Hematopoietic multipotent progenitor cell (in vitro differentiated cells): ENCODE results near the gene OXA1L. TPM values are rescaled to one million over a fixed set of nuclear protein-coding genes. Genes with fewer than 3 reads are reported as not detected.
"Not testable (repeated sequence)": the region's sequence is repeated elsewhere in the genome, so short reads cannot be mapped to it uniquely, and the experiment has no call there.

Experiments used
- DNase-seq, 3 donors: peaks; one replicate each; pipeline ENCODE4 v3.0.0-alpha.2; 2011 to 2015; ENCODE audit warnings: low read depth in 2 of 3, low spot score in 2 of 3
- total RNA-seq: library from RNA; depleted of rRNA; stranded (reverse); fragments of >200 nt; gene quantifications from one replicate; pipeline ENCODE4 v1.2.3, GENCODE V29; 2012

The OXA1L gene
- total RNA-seq, 1 donor = 138 TPM

DNA sequence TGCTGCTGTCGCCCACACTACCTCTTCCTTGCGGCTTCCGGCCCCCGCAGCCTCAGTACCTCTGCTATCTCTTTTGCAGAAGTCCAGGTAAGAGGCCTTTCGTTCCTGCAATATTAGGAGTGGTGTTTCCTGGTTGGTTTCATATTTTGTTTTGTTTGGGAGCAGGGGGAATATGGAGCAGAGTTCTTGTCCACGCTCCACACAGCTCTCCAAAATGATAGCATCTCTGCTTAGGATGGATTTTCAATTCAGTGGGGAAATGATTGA is 768 bp downstream of the OXA1L start:
- no peak for DNase-seq

DNA sequence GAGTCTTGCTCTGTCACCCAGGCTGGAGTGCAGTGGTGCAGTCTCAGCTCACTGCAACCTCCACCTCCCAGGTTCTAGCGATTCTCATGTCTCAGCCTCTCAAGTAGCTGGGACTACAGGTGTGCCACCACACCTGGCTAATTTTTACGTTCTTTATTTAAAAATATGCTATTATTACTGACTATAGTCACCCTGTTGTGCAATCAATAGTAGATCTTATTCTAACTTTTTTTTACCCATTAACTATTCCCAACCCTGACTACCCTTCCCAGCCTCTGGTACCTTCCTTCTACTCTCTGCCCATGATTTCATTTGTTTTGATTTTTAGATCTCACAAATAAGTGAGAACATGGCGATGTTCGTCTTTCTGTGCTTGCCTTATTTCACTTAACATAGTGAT is 2.5 kb downstream of the OXA1L start:
- DNase-seq = no peak

DNA sequence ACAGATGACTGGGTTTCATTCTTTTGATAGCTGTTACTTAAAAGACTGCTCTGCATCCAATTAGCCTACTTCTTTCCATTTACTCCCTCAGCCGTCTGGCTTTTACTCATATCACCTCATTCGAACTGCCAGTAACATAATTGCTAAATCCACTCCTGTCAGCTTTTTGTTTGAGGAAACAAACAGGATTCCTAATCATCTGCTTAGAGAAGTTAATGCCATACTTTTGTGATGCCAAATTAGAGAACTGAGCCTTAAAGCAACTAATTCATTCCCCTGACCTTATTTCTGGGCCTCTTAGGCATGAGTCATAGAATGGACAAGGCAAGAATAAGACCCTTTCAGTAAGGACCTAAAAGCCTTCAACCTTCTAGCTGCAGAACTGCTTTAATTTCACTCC is 2.9 kb downstream of the OXA1L start:
- DNase-seq = no peak

DNA sequence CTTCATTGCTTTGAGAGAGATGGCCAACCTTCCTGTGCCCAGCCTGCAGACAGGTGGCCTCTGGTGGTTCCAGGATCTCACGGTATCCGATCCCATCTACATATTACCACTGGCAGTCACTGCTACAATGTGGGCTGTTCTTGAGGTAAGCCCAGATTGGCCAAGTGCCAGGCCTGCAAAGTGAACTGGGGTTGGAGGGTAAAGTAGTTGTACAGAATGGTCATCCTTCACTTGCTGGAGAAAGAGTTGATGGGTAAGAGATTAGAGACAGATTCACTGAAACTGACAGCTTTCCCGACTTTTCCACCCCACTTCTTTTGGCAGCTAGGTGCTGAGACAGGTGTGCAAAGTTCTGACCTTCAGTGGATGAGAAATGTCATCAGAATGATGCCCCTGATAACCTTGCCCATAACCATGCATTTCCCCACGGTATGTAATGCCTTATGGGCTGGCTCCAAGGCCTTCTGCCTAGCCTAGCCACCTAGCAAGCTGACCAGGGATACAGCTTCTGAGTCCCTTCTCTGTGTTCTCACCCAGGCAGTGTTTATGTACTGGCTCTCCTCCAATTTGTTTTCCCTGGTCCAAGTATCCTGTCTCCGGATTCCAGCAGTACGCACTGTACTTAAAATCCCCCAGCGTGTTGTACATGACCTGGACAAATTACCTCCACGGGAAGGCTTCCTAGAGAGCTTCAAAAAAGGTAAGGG is 4.1 kb downstream of the OXA1L start:
- no peak for DNase-seq

DNA sequence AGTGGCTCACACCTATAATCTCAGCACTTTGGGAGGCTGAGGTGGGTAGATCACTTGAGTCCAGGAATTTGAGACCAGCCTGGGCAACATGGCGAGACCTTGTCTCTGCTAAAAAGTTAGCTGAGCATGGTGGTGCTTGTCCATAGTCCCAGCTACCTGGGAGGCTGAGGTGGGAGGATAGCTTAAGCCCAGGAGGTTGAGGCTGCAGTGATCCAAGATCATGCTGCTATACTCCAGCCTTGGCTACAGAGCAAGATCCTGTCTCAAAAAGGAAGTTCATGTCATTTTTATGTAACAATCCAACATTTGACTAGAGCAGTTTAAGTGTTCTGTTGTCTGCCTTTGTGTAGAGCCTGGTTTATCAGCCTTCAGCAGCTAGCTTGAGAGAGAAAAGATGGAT is 6.2 kb downstream of the OXA1L start:
- DNase-seq = no peak

- DNase-seq = no peak
Measured at GRCh38 chr14:22773162-22774010, 6.9 kb downstream of the OXA1L start.

- DNase-seq = no peak
Measured at GRCh38 chr14:22774011-22774706, 7.7 kb downstream of the OXA1L start.

- no peak for DNase-seq
Measured at GRCh38 chr14:22776215-22776614, 9.7 kb downstream of the OXA1L start.

GRCh38 chr14:22776849-22777248 is 10.4 kb downstream of the OXA1L start:
- not testable (repeated sequence) for DNase-seq

- DNase-seq = no peak
Measured at GRCh38 chr14:22778084-22778483, 11.6 kb downstream of the OXA1L start.

GRCh38 chr14:22780105-22780679 is 13.7 kb downstream of the OXA1L start:
- no peak for DNase-seq

DNA sequence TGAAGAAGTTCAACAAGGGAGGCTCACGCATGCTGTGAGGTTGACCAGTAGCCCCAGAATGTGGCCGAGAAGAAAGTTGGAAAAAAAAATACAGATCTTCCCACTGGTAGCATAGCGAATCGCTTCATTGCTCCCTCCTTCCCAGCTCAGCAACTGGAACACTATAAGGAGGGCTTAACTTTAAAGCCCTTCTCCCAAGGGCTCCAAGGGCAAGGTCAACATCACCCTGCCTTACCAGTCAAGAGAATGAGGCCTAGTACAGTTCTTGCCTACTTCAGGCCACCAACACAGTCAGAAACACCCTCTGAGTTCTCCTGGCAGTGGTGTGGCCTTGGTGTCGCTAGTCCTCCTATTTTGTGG is 14.4 kb downstream of the OXA1L start:
- DNase-seq = no peak

GRCh38 chr14:22781301-22781991 is 15.0 kb downstream of the OXA1L start:
- DNase-seq = no peak

DNA sequence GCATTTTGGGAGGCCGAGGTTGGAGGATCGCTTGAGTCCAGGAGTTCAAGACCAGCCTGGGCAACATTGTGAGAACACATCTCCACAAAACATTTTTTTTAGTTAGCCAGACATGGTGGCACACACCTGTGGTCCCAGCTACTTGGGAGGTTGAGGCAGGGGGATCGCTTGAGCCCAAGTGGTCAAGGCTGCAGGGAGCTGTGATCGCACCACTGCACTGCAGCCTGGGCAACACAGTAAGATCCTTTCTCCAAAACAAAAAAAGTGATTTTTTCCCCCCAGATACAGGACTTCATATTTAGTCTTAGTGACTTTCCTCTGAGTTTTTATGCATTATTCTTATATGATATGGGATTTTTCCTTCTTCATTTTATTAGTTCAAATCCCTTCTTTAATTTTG is 20.2 kb downstream of the OXA1L start:
- no peak for DNase-seq

- DNase-seq = no peak
Measured at GRCh38 chr14:22791301-22791700, 24.8 kb downstream of the OXA1L start.

- DNase-seq = no peak
Measured at GRCh38 chr14:22792158-22792557, 25.7 kb downstream of the OXA1L start.

- DNase-seq = not testable (repeated sequence)
Measured at GRCh38 chr14:22793550-22793949, 27.1 kb downstream of the OXA1L start.

- no peak for DNase-seq
Measured at GRCh38 chr14:22793976-22794375, 27.5 kb downstream of the OXA1L start.

DNA sequence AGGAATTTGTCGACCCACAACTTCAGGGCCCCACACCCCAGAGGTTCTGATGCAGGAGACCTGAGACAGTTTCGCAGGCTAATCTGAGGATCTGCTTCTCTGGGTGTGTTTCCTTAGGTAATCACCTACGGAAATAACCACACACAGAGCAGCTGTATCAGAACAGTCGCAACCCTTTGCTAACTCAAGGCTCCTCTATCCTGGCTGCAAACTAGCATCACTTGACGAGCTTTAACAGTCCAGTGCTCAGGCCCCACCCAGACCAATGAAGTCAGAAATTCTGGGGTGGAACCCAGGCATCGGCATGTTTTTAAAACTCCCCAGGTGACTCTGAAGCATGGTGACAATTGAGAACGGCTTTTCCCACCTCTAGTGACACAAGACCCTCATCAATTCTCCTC is 28.1 kb downstream of the OXA1L start:
- no peak for DNase-seq

GRCh38 chr14:22796087-22796707 is 29.7 kb downstream of the OXA1L start:
- no peak for DNase-seq
